Glomerular visceral epithelial cell (primary cell): Measurements from ENCODE around the gene MYLK.
A peak's percentile ranks its signal among the peaks of the same experiment; 100 is the strongest.

ENCODE experiments used
- DNase-seq: peaks from one replicate; pipeline ENCODE4 v3.0.0-alpha.2; 2016; ENCODE audit errors: extremely low spot score

The MYLK gene

DNA sequence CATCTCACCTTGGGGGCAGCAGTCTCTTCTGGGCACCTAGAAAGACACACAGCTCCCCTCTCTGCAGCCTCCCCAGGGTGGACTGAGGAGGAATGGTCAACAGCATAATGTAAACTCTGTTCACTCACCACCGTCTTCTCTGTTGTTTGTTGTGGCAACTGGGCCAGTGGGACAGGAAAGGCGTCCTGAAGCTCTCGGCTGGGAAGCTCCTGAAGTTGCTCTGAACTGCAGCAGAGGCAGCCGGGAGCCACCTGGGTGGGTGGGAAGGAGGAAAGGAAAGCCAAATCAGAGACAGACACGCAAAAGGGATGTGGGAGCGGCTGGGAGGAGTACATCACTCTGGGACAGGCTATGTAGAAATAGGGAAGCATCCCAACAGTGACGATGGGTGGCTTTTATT, 52.7 kb downstream of the MYLK start:
- no peak for DNase-seq

DNA sequence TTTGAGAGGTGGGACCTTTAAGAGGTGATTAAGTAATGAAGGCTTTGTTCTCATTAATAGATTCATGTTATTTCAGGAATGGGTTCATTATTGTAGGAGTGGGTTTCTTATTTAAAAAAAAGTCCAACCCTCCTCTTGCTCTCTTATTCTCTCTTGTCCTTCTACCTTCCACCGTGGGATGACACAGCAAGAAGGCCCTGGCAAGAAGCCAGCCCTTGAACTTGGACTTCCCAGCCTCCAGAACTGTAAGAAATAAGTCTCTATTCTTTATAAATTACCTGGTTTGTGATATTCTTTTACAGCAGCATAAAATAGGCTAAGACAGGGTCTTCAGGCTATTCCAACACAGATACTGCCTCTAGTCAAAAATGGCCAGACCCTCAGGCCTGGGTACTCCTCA, 62.2 kb downstream of the MYLK start:
- no peak for DNase-seq

DNA sequence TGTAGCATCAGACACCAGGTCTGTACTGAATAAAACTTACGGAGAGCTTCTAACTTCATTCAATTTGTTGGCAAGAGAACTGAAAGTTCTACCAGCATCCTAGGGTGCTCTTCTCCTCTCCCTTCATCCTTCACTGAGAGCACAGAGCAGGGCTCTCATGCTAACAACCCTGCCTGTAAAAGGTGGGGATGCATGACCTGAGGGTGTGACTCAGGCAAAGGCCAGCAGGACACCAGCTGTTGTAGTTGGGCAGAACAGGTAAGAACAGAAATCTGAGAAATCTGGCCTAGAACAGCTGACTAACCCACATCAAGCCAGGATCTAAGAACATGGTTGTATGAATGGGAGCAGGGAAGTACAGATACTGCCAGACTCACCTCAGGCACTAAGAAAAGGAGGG, 64.2 kb downstream of the MYLK start:
- peak; percentile 26 for DNase-seq

DNA sequence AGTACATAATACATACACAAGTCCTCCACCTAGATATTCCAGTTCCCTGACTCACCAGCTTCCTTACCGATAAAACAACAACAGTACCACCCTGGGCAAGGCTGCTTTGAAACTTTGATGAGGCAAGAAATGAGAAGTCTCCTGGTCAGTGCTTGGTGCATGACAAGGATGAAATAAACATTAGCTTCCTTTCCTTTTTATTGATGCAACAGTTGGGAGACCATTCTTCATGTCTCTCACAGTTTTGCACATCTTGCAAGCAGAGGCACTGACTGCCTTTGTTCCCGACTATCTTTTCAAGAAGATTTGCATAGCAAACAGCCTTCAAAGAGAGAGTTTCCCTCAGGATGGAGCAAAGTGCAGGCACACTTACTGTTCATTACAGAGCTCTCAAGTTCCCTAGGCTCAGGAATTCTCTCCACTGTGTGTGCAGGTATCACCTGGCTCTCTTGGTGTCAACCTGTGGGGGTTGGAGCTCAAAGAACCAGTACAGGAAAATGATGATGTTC, 65.2 kb downstream of the MYLK start:
- peak; percentile 77 for DNase-seq

DNA sequence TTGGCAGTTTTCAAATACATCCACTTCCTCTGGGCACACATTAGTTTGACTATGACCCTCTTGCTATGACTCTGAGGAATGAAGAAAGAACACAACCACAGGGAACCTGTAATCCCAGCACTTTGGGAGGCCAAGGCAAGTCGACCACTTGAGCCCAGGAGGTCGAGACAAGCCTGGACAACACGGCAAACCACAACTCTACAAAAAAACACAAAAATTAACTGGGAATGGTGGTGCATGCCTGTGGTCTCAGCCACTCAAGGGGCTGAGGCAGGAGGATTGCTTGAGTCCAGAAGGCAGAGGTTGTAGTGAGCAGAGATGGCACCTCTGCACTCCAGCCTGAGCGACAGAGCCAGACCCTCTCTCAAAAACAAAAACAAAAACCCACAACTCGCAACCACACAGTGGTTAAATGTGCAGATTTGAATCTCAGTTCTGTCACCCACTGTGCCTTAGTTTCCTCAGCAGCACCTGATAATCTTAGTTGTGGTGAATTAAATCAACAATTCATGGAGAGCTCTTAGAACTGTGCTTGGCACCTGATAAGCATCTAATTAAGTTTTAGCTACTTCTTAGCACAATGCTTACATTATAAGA, 65.7 kb downstream of the MYLK start:
- DNase-seq, result peak; percentile 93

DNA sequence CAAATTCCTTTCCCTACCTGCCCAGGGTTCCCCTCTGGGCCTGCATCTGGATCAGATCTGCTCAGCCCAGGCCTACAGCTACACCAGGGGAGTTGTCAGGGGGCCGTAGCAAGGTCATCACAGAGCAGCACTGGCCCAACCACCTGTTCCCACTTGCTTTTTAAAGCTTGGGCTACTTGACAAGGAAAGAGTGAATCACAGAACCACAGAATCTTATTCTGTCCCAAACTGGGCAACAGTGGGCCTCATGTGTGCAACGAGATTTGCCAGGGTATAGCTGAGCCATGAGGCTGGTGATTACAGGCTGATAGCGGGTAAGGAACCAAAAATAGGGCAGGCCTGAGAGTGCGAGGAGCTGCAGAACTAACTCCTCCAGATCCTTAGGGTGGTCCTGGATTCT, 66.7 kb downstream of the MYLK start:
- peak; percentile 64 for DNase-seq

DNA sequence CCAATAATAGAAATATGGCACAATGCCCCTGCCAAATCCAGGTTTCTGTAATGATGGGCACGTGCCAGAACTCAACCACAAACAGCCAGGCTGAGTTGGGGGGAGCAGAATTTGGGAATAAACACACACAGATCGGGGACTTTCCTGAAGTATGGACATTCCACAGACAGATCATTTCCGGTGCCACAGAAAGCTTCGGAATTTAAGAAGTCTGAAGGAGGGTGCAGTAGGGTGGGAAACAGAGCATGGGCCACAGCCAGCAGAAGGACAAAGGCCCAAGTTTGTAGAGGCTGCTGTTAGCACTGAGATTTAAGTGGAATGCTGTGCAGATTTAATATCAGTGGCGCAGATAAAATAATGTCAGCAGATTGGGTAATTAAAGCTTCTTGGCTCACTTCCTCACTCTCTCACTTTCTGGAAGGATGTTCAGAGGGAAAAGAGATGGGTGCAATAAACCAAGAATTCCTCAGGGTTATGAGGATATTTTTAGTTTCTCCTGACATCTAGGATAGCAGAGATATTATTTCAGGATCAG, 67.4 kb downstream of the MYLK start:
- DNase-seq, result peak; percentile 93

DNA sequence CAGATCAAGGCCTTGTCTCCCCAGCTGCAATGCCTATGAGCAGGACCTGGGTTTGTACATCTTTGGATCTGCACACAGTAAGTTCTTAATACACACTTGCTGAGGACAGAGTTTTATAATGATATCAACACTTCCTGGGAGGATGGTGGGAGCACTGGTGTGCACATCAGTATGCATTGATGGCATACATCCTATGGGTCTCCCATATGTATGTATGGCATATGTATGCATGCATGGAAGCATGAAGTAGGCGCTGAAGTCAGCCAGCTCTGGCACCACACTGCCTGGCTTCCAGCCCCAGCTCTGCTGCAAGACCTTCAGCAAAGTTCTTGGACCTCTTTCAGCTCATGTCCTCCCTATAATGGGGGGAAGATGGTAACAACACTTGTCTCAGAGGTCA, 68.2 kb downstream of the MYLK start:
- DNase-seq, result no peak

DNA sequence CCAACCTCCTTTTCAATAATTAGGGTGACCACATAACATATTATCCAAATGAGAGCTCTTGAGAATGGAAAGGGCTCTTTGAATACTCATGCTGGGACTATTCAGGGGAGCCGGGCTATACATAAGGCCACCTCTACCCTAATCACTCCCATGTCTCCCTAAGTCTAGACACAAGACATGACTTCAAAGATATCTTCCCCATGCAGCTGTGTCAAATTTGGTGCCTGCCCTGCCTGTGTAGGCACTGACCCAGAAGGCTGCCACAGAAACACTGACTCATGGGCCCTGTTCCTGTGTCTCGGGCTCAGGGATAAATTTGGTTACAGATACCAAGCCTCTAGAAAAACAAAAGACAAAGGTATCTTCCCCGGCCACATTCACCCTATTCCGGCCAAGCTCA, 70.3 kb downstream of the MYLK start:
- DNase-seq, result peak; percentile 82

DNA sequence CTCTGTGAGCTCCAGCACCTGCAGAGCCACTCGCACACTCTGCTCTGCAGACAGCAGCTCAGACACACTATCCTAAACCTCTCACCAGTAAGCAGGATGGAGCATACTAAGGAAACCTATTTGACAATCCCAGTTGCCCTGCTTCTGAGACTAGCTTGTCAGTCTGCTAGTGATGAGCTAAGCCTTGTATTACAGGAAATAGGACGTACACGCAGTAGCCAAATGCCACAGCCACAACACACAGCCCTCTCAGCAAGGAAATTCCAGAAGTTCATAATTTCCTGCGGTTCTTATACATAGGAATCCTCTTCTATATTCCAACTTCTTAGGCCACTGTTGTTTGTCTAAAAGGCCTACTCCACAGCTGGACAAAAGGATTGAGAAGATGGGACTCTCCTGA, 74.5 kb downstream of the MYLK start:
- peak; percentile 78 for DNase-seq

DNA sequence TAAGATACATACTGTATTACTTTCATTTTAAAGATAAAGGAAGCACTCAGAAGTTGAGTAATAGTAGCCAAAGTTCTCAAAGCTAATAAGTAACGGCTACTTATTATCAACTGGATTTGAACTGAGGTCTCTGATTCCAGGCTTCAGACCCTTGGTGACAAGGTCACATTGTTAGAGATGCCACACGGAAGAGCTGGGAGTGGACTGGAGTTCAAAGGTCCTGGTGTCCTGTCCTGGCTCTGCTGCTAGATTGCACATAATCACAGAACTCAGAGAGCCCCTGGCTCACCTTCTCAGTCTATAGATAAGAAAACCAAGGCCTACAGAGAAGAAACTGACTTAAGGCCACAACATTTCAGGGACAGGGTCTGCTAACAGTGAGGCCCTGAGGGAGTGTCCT, 75.3 kb downstream of the MYLK start:
- no peak for DNase-seq

DNA sequence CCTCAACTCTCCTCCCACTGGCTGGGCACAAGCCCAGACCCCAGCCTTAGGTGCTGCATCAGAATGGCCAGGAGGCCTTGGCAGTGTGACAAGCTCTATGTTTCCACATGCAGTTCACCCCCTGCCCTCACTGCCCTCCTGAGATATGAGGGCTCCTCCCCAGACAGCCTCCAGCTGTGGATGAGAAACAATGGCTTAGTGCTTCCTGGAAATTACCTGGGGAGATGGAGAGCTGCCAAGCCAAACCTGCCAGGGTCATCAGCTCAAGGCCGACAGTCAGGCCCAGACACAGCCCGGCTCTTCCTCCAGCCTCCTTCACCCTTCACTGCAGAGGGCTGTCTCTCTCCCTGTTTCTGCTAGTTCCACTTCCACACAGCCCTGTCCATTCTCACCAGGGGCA, 76.3 kb downstream of the MYLK start:
- peak; percentile 79 for DNase-seq

DNA sequence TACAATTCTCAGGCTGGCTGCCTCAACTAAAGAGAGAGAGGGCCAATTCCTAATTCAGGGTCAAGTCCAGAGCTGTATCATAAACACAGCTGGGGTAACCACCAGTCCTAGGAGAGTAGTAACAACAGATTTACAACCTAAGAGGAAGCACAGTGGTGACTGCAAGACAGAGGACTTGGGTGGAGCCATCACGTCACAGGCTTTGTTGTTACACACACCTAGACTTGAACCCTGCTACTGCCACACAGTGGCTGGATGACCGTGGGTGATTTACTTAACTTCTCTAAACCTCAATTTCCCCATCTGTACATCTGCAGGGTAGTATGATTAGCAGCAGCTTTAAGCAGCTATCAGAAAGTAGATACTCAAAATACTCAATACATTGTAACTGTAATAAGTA, 78.6 kb downstream of the MYLK start:
- no peak for DNase-seq

DNA sequence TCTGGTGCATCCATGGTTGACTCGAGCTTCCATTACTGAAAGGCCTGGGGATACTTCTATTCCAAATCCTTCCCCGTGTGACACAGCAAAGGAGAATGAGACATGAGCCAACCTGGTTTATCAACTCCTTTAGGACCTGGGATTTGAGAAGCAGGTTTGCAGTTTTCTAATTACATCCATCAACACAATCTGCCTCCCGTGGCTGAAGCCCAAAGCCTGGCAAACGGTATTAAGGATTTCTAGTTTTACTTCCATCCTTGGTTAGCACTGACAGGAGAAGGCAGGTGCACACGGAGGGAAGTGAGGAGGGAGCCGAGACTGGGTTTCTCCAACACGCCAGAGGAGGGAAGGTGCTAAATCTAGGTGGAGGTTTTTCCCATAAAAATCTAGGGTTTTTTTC, 79.0 kb downstream of the MYLK start:
- no peak for DNase-seq

DNA sequence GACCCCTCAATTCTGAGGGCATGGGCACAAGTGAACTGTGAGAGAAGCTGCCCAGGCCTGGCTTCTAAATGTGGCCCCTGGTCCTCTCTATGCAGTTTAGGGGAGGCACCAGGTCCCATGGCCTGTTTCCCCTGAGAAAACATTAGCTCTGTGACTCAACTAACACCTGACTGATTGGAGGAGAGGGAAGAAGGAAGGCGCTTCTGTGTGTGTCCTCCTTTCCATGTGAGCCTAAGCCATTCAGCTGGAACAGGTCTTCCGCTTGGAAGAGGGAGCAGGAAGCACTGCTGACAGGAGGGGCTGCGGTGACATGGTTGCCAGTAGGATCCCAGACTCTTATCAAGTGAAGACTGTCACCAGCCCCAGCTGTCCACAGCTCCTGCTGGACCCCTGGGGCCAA, 79.5 kb downstream of the MYLK start:
- DNase-seq, result no peak

DNA sequence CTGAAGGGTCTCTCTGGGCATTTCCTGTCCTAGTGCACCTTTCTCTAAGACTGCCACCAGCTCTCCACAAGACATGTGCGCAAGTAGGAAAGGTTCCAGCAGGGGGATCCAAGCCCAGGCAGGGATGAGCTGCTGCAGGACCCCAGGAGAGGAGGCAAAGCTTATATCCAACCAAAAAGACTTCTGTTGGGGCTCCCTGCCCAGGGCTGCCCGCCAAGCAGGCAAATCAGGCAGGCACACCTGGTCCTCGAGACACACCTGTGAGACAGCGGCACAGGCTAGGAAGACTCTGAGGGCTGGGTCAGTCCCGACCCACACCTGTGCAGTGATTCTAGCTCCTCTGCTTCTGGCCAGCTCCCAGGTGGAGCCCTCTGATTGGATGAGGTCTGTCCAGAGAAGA, 80.6 kb downstream of the MYLK start:
- no peak for DNase-seq

DNA sequence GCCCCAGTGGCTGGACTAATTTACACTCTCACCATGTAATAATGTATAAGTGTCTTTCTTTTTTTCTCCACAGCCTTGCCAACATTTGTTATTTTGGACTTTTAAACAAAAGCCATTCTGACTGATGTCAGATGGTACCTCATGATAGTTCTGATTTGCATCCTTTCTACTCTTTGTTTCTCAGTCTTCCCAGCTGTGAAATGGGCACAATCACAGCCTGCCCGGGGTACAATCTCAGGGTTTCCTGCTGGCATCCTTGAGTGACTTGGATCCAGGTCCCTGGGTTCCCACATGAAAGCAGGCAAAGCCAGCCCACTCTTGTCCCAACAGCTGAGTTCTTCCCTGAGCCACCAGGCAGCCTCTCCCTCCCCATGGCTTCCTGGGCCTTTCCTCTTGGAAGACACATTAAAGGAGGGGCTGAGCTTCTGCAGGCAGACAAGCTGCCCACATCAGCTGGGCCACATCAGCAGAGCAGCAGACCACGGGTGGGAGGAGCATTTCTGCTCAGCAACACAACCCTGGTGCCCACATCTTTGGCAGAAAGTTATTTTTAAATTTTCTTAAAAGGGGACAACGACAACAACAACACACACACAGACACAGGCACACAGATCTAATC, 82.0 kb downstream of the MYLK start:
- DNase-seq, result no peak

DNA sequence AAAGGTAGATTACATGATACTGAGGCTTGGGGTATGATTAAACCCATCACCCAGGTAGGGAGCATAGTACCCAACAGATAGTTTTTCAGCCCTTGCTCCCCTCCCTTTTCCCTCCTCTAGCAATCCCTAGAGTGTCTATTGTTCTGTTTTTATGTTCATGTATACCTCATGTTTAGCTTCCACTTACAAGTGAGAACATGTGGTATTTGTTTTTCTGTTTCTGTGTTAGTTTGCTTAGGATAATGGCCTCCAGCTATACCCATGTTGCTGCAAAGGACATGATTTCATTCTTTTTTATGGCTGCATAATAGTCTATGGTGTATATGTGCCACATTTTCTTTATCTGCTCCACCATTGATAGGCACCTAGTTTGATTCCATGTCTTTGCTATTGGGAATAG, 82.7 kb downstream of the MYLK start:
- no peak for DNase-seq

DNA sequence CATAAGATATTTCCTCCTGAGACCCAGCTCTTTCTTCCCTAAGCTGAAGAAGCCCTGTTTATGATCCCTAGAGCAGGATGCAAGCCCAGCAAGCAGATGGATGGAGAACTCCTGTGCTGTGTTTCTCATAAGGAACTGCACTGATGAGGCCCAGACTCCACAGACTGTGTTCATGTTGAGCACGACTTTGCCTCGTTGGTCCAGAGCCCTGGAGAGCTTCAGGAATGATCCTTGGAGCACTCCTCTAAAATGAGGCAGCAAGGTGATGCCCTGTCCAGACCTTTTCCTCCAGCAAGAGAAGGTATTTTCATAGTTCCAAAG, 83.8 kb downstream of the MYLK start:
- no peak for DNase-seq

DNA sequence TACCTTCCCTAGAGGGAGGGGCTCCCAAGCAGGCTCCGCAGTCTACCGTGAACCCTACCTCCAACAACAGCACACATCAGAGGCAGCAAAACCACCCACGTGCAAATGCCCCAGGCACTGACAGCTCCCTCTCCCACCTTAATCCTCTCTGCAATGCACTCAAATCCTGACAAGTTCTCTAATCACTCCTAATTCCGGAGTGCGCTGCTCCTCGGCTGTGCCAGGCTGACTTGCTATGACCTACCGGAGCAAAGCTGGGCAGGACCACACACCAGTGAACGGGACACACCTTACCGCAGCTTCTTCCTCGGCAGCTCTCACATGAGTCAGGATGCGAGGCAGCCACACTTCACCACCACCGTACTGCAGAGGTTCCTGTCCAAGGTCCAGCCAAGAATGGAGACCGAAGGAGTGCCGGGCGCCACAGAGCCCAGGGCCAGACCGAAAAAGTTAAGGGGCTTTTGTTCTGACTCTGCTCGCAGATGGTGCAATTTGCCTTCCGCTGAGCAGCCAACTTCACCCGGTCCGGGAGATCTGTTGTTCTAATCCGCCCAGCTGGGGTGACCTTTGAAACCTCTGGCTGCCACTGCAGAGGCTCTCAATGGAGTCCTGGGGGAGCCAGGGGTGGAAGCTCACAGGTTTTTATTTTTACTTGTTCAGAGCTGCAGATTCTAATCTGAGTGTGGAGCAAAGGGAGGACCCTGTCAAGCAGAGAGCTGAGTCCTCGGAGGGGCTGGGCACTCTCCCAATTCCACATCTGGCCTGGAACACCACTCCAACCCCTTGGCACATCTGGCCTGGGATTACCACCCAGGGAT, 84.4 kb downstream of the MYLK start:
- peak; percentile 89 for DNase-seq

DNA sequence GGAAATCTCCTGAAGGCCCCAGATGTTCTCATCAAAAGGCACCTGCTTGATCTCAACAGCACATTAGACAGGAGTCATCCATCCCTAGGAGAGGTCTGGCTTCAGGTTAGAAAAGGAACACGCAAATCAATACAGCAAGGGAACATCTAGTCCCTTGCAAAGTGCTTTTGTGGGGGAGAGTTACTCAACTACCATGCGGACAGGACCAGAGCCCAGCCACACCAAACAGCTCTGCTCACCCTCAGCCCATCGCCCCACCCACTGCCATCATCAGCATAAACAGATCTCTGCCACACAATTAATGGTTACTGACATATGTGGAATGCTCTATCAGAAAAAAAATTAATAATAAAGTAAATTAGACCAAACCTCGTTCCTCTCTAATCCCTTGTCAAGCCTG, 85.6 kb downstream of the MYLK start:
- DNase-seq, result no peak

DNA sequence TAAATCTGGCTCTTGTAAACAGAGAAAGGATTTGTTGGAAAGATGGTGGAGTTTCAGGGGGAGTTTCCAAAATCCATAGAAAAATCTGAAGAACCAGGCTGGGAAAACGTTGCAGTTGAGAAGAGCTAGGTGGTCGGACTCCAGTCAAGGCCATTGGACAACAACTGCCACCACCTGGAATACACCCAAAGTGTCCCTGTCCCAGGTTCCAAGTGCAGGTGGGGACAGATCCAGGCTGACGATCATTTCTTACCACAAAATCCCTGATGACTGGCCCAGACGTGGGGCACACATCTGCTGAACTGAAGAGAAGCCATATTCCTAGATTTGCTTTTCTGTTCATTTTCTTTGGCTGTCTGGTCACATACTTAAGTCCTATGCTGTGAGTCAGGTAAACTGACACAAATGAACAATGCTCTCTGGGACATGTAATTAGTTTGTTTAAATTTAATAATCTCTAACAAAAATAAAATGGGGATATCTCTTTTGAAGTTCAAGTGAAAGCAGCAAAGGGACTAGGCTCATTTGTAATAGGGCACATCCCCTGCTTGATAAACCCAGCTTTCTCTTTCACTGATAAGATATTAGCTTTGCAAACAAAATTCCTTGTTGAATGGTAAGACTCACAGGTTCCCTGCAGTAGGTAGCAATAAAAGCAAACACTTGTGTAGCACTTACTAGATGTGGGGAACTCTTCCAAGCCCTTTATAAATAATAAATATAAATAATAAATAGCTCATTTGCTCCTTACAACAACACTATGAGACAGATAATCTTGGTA, 88.5 kb downstream of the MYLK start:
- DNase-seq, result no peak
